ENCODE results near the gene OR6S1.

GRCh38 chr14:20667957-20668356, 26.5 kb upstream of the OR6S1 start:
- TF ChIP-seq, protein P1, sequence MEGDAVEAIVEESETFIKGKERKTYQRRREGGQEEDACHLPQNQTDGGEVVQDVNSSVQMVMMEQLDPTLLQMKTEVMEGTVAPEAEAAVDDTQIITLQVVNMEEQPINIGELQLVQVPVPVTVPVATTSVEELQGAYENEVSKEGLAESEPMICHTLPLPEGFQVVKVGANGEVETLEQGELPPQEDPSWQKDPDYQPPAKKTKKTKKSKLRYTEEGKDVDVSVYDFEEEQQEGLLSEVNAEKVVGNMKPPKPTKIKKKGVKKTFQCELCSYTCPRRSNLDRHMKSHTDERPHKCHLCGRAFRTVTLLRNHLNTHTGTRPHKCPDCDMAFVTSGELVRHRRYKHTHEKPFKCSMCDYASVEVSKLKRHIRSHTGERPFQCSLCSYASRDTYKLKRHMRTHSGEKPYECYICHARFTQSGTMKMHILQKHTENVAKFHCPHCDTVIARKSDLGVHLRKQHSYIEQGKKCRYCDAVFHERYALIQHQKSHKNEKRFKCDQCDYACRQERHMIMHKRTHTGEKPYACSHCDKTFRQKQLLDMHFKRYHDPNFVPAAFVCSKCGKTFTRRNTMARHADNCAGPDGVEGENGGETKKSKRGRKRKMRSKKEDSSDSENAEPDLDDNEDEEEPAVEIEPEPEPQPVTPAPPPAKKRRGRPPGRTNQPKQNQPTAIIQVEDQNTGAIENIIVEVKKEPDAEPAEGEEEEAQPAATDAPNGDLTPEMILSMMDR (IDR thresholded peaks at IDR 0.05): no peak
- no peak for TF ChIP-seq POLR2AphosphoS5 (IDR thresholded peaks at IDR 0.05)
